Activated CD4-positive, alpha-beta memory T cell treated with anti-CD3 and anti-CD28 coated beads for 36 hours (primary cell): ENCODE results near the gene THOC6. TPM values are rescaled to one million over a fixed set of nuclear protein-coding genes. Genes with fewer than 3 reads are reported as not detected.

Source experiments
- CTCF ChIA-PET: fragments of 350-600 bp; sonication (Branson Sonifier 250); formaldehyde crosslinking; loops from one replicate; lab custom pipeline; 2021; ENCODE audit warnings: antibody characterized with exemption, inconsistent platforms; lab: Charles Lee
- POLR2A ChIA-PET: fragments of 350-600 bp; sonication (Branson Sonifier 250); formaldehyde crosslinking; loops from one replicate; lab custom pipeline; 2021; ENCODE audit warnings: antibody characterized with exemption; lab: Charles Lee
- DNase-seq: peaks from one replicate; pipeline ENCODE4 v3.0.0-alpha.2; 2020
- H3K27ac Mint-ChIP-seq: one replicate; pipeline ENCODE4 v1.8.0; 2021; ENCODE audit warnings: mixed read lengths
- H3K27me3 Mint-ChIP-seq: one replicate; pipeline ENCODE4 v1.8.0; 2021; ENCODE audit warnings: mixed read lengths
- H3K36me3 Mint-ChIP-seq: one replicate; pipeline ENCODE4 v1.8.0; 2021; ENCODE audit warnings: mixed read lengths
- H3K4me1 Mint-ChIP-seq: one replicate; pipeline ENCODE4 v1.8.0; 2021; ENCODE audit warnings: low read depth, mixed read lengths
- H3K4me3 Mint-ChIP-seq: one replicate; pipeline ENCODE4 v1.8.0; 2021; ENCODE audit warnings: mild to moderate bottlenecking, mixed read lengths
- H3K9me3 Mint-ChIP-seq: one replicate; pipeline ENCODE4 v1.8.0; 2021; ENCODE audit warnings: mixed read lengths
- intact Hi-C: fragments of 100-400 bp; cut with micrococcal nuclease; formaldehyde crosslinking; loops from one replicate; pipeline ENCODE4 v1.15.1; 2023
- total RNA-seq, 2 experiments: library from RNA; stranded (reverse); gene quantifications; one replicate each; pipeline ENCODE4 v1.2.3, GENCODE V29; 2021

Gene THOC6
- total RNA-seq: 10 to 100 TPM; 41.2 to 42.7 TPM

DNA sequence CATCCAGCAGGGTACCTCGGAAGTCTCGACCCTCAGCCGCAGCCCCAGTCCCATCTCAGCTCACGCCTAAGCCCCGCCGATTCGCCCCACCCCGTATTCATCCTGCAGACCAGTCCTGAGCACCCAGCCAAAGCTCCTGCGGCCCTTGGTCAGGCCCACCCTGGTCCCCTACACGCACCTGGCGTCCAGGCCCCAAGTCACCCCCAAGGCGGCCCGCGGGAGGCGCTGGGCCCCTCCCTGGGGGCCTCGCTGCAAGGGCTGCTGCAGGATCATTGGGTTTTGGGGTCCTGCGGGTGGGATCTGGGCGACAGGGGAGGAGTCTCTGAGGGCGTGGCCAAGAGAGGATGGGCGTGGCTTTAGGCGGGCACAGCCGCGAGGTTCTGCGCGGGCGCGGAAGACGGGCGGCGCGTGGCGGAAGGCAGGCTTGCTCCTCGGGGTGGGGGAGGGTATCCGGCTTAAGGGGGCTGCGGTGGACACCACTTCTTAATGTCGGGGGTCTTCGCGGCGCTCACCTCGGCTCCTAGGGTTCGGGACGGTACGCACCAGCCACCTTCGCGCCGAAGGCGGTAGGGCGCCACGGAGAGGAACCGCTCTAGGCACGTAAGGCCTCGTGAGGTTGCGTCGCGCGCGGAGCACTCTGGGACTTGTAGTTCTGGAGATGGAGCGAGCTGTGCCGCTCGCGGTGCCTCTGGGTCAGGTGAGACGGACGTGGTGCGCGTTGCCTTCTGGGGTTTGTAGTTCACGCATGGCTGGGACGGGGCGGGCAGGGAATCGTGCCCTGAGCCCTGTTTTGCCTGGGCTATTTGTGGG is at the start of gene THOC6, which contains the start of gene HCFC1R1:
TSS of gene THOC6 (plus strand) at position 367 of the 810 bp plus-strand sequence. CDS start at position 659, 292 bp downstream.
TSS of gene HCFC1R1 (minus strand) at position 274 of the 810 bp plus-strand sequence. CDS start at position 273, 1 bp downstream.
- peak within 1 kb of the TSS; percentile 96 for H3K27ac Mint-ChIP-seq
- peak; percentile 98 for DNase-seq
- peaks cover 10% of the 10 kb centered on the region for H3K36me3 Mint-ChIP-seq
- ChIA-PET POLR2A (interaction anchor here (0.9 kb wide), 1 partner anchor 111 kb away, joined by 4 read pairs; the partner anchor contains the start of gene ZNF213), CTCF (interaction anchor here (0.9 to 17.0 kb wide), 6 partner anchors 6 to 72 kb away, joined by 3 to 412 read pairs (median 3); partner anchors contain the start of gene CLDN9)
- peak within 1 kb of the TSS; percentile 91 for H3K4me3 Mint-ChIP-seq
- H3K4me1 Mint-ChIP-seq: peaks cover 45% of the 10 kb centered on the region
- H3K27me3 Mint-ChIP-seq: peaks cover under 1% of the 10 kb centered on the region
- intact Hi-C loops: loop anchor here (1.0 to 5.0 kb wide), 4 partner anchors 20 to 238 kb away; partner anchors contain the start of gene FLYWCH1
- H3K9me3 Mint-ChIP-seq: no peaks in the 10 kb centered on the region

DNA sequence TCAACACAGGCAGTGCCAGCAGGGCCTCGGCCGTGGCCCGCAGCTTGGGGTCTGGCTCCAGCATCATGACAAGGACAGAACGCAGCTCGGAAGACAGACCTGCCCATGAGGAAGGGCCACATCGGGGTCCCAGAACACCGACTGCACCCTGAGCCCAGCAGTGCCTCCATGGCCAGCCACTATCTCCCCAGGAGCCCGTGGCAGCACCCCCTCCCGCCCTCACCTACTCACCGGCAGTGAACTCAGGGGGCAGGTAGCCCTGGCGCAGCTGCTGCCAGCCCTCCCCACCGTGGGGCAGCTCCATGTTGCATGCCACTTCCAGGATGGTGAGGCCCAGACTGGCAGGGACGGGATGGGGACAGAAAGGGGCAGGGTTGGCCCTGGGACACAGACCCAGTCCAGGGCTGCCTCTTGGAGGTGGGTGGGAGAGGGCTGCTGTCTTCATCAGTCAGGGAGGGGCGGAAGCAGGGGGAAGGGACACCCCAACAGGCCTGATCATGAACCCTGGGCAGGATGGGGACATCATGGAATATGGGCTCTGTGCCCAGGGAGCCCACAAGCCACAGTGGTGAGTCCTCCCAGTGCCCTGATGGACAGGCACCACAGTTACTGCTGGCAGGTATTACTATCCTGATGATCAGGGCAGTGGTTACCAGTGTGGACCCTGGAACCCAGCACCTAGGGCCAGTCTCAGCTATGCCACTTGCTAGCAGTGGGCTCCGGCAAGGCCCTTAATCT is 49.3 kb upstream of the THOC6 start:
- no peak overlapping the region for H3K27ac Mint-ChIP-seq

DNA sequence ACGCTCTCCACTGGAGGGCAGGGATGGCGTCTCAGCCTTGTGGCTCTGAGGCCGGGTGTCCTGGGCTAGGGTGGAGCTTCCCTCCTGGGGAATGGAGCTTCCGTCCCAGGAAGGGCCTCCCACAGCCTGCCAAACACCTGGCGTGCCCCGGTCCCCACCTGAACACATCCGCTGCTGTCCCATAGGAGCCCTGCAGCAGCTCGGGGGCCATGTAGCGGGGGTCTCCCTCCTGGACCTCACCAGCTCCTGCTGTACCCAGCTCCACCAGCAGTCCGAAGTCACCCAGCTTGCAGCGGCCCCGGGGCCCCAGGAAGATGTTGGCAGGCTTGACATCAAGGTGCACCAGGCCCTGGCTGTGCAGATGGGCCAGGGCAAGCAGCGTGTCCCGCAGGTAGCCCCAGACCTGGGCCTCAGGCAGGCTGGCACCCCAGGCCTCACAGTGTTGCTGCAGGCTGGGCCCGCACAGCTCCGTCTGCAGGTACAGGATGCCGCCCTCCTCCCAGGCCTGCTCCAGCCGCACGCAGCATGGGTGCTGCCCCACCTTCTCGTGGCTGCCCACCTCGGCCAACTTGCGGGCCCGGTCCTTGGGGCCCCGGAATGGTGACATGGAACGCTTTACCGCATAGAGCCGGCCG is 48.6 kb upstream of the THOC6 start:
- POLR2A ChIA-PET: no interaction called here

More for the DNA sequence above, 49.3 kb upstream of the THOC6 start:
- peaks cover 18% of the 10 kb centered on the region for H3K4me1 Mint-ChIP-seq
- H3K4me3 Mint-ChIP-seq: no peak overlapping the region
- intact Hi-C loops: no loop called here
- peaks cover 46% of the 10 kb centered on the region for H3K36me3 Mint-ChIP-seq
- POLR2A ChIA-PET: interaction anchor here (0.7 kb wide), 1 partner anchor 234 kb away, joined by 3 read pairs; no protein-coding TSS in a partner anchor
- H3K27me3 Mint-ChIP-seq: no peaks in the 10 kb centered on the region
- CTCF ChIA-PET: interaction anchor here (0.7 to 1.0 kb wide), 2 partner anchors 54 to 57 kb away, joined by 3 read pairs; no protein-coding TSS in a partner anchor
- no peak for DNase-seq
- no peaks in the 10 kb centered on the region for H3K9me3 Mint-ChIP-seq

DNA sequence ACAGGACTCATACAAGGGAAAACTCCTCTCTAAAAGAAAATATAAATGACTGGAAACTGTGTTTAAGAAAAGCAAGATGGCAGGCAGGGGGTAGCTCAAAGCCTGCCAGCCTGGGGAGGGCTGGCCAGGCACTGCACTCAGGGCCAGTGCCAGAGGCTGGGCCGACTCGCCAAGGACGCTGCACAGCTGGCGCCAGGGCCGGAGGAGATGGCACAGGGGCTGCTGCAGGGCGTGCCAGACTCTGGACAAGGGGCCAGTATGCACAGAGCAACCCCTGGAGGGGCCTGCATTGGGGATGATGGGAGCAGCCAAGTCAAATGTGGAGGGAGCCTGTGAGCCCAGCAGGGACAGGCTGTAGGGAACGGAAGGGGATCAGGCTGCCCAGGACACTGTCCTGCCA is 47.6 kb upstream of the THOC6 start:
- H3K9me3 Mint-ChIP-seq: no peaks in the 10 kb centered on the region
- peaks cover 15% of the 10 kb centered on the region for H3K4me1 Mint-ChIP-seq
- H3K36me3 Mint-ChIP-seq: peaks cover 42% of the 10 kb centered on the region
- no peak overlapping the region for H3K27ac Mint-ChIP-seq
- H3K27me3 Mint-ChIP-seq: no peaks in the 10 kb centered on the region
- ChIA-PET POLR2A (no interaction called here), CTCF (no interaction called here)
- no peak overlapping the region for H3K4me3 Mint-ChIP-seq
- intact Hi-C loops: no loop called here
- no peak for DNase-seq

More for the DNA sequence above, 48.6 kb upstream of the THOC6 start:
- H3K27ac Mint-ChIP-seq: no peak overlapping the region
- peaks cover 49% of the 10 kb centered on the region for H3K36me3 Mint-ChIP-seq
- intact Hi-C loops: no loop called here
- no peak overlapping the region for H3K4me3 Mint-ChIP-seq
- peaks cover 21% of the 10 kb centered on the region for H3K4me1 Mint-ChIP-seq
- no peaks in the 10 kb centered on the region for H3K9me3 Mint-ChIP-seq
- DNase-seq: no peak
- CTCF ChIA-PET: interaction anchor here (1.0 kb wide), 1 partner anchor 53 kb away, joined by 3 read pairs; no protein-coding TSS in a partner anchor
- H3K27me3 Mint-ChIP-seq: no peaks in the 10 kb centered on the region

DNA sequence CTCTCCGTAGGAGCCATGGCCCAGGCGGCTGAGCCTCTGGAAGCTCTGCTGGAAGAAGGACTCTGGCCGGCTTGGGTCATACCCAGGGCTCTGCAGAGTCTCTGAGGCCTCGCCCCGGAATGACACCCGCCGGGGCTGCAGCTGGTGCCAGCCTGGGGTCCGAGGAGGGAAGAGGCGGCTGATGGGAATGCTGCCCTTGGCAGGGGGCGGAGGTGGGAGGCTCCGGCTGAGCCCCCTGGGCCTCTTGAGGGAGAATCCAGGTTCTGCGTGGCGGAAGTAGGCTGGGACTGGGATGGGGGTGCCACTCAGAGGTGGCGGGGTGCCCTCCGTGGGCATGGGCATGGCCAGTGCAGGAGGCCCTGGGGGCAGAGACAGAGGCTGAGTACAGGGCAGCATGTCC is 47.2 kb upstream of the THOC6 start:
- Mint-ChIP-seq H3K27ac (no peak overlapping the region), H3K36me3 (peaks cover 41% of the 10 kb centered on the region), H3K9me3 (no peaks in the 10 kb centered on the region), H3K4me1 (peaks cover 15% of the 10 kb centered on the region), H3K4me3 (no peak overlapping the region), H3K27me3 (no peaks in the 10 kb centered on the region)
- no peak for DNase-seq
- POLR2A ChIA-PET: no interaction called here
- CTCF ChIA-PET: no interaction called here
- intact Hi-C loops: no loop called here

DNA sequence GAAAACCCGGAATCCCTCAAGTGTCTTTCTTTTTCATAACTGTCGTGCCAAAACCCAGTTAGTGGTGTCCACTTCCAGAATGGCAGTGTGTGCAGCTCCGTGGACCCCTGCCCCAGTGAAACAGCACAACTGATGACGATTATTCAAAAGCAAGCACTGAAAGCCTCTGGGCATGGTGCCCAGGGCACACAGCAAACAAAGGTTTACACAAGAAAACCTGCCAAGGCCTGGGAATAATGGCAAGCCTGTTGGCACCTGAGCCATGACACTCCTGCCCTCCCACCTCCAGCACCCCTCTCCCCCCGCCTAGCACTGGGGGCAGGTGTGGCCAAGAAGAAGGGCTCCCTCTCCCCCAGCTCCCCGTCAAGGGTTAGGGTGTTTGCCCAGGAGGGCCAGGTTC is 46.4 kb upstream of the THOC6 start:
- H3K4me1 Mint-ChIP-seq: peaks cover 11% of the 10 kb centered on the region
- ChIA-PET POLR2A (no interaction called here), CTCF (interaction anchor here (1.4 to 2.0 kb wide), 2 partner anchors 8 to 14 kb away, joined by 4 to 11 read pairs; partner anchors contain the start of genes KREMEN2 and PAQR4)
- H3K9me3 Mint-ChIP-seq: no peaks in the 10 kb centered on the region
- peaks cover 35% of the 10 kb centered on the region for H3K36me3 Mint-ChIP-seq
- H3K27me3 Mint-ChIP-seq: no peaks in the 10 kb centered on the region
- no peak overlapping the region for H3K4me3 Mint-ChIP-seq
- H3K27ac Mint-ChIP-seq: no peak overlapping the region
- no peak for DNase-seq
- intact Hi-C loops: no loop called here

DNA sequence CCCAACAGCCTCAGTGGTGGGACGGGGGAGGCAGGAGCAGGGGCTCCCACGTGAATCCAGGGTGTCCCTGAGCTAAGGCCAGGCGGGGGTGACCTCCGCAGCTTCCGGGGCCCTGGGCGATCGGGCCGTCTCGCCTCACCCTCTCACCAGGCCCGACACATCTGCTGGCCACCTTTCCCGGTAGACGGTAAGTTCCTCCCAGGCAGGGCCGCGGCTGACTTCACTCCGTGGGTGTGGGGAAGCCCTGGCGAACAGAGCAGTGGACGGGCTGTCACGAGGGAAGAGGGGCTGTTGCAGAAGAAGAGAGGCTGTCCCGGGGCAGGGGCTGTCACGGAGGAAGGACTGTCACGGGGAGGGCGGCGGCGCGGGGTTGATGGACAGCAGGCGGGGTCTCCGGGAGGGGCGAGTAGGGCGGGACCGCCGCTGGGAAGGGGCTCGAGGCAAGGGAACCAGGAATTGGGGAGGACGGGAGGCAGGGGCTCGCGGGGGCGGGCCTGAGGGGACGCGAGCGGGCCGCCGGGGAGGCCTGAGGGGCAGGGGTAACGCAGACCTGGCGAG is 44.1 kb upstream of the THOC6 start:
- Mint-ChIP-seq H3K4me3 (peak overlapping the region; percentile 87), H3K36me3 (peaks cover 27% of the 10 kb centered on the region), H3K27ac (peak overlapping the region; percentile 56), H3K9me3 (no peaks in the 10 kb centered on the region), H3K4me1 (peaks cover 15% of the 10 kb centered on the region), H3K27me3 (no peaks in the 10 kb centered on the region)
- intact Hi-C loops: loop anchor here (1.0 to 5.0 kb wide), 2 partner anchors 10 to 72 kb away; partner anchors contain the start of gene PAQR4
- DNase-seq: peak; percentile 52
- ChIA-PET POLR2A (interaction anchor here (0.7 to 1.7 kb wide), 2 partner anchors 8 to 10 kb away, joined by 3 to 14 read pairs; partner anchors contain the start of gene PAQR4), CTCF (interaction anchor here (1.6 to 2.0 kb wide), 3 partner anchors 10 to 48 kb away, joined by 7 to 11 read pairs (median 7); partner anchors contain the start of gene PAQR4)

DNA sequence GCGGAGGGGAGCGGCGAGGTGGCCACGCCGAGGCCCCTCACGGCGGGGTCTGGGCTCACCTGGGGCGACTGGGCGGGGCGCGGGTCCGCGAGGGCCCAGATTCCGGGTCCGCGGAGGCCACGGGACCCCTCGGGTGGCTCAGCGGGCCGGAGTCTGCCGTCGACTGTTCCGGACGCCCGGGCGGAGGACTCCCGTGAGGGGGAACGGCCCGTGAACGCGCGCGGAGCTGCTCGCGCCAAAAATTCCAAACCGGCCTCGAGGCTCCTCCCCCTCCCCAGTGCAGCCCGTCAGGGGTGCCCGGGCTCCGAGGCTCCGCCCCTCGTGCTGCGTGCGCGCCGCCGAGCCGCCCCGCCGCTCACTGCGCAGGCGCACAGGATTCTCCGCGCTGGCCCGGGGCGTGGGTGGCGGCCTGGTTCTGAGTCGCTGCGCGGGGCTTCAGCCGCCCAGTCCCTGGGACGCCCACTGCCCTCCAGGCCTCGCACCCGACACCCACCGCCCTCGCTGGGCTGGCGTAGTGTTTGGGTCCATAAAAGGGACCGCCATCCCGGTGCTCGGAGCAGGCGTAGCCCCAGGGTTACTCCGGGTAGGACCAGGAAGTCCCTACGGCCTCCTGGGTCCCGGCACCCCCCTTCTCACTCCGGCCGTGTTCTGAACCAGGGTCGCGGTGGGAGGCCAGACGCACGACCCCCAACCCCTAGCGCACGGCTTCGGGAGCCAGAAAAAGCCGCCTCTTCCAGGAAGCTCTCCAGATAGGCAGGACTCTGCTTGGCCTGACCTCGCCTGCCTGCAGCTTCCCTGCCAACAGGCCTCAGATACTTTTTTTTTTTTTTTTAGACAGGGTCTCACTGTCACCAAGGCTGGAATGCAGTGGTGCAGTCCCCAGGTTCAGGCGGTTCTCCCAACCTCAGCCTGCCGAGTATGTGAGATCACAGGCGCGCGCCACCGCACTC is 43.3 kb upstream of the THOC6 start, which contains the start of gene PKMYT1:
TSS of gene PKMYT1 (minus strand) at position 220 of the 950 bp plus-strand sequence. CDS start 789 bp downstream, outside the sequence.
- H3K4me1 Mint-ChIP-seq: peaks cover 15% of the 10 kb centered on the region
- no peaks in the 10 kb centered on the region for H3K27me3 Mint-ChIP-seq
- H3K36me3 Mint-ChIP-seq: peaks cover 24% of the 10 kb centered on the region
- H3K9me3 Mint-ChIP-seq: no peaks in the 10 kb centered on the region
- intact Hi-C loops: loop anchor here (1.0 to 5.0 kb wide), 2 partner anchors 11 to 73 kb away; partner anchors contain the start of gene PAQR4
- peak within 1 kb of the TSS; percentile 81 for H3K27ac Mint-ChIP-seq
- POLR2A ChIA-PET: interaction anchor here (0.6 to 1.7 kb wide), 7 partner anchors 8 to 41 kb away, joined by 3 to 14 read pairs (median 3); partner anchors contain the start of gene PAQR4
- H3K4me3 Mint-ChIP-seq: peak within 1 kb of the TSS; percentile 87
- peak; percentile 96 for DNase-seq
- CTCF ChIA-PET: interaction anchor here (0.7 to 1.9 kb wide), 7 partner anchors 8 to 79 kb away, joined by 3 to 7 read pairs (median 3); no protein-coding TSS in a partner anchor

DNA sequence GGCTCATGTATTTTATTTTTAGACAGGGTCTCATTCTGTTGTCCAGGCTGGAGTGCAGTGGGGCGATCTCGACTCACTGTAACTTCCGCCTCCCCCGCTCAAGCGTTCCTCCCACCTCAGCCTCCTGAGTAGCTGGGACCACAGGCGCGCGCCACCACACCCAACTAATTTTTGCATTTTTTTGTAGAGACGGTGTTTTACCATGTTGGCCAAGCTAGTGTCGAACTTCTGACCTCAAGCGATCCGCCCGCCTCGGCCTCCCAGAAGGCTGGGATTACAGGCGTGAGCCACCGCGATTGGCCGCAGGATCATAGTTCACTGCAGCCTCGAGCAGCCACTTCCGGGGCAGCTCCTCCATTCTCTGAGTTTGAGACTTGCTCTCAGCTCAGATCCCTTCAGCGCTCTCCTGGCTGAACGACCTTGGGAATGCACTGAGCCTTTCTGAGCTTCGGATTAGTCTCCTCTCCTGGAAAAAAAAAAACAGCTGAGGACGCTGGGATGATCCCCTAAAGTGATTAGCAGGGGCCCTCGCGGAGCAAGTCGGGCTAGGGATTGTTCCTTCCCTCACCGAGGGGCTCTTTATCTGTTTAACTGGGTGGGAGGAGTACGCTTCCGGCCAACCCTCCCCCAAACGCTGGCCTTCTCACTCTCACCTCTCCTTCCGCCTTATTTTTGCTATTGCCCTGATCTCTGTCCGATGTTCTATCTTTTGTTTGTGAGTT is 42.5 kb upstream of the THOC6 start:
- peak overlapping the region; percentile 87 for H3K4me3 Mint-ChIP-seq
- POLR2A ChIA-PET: interaction anchor here (1.1 to 1.3 kb wide), 3 partner anchors 9 to 40 kb away, joined by 3 to 4 read pairs (median 3); no protein-coding TSS in a partner anchor
- intact Hi-C loops: loop anchor here (5.0 kb wide), 1 partner anchor 74 kb away; no protein-coding TSS in a partner anchor
- H3K36me3 Mint-ChIP-seq: peaks cover 18% of the 10 kb centered on the region
- H3K4me1 Mint-ChIP-seq: peaks cover 15% of the 10 kb centered on the region
- H3K27ac Mint-ChIP-seq: peak overlapping the region; percentile 81
- H3K27me3 Mint-ChIP-seq: no peaks in the 10 kb centered on the region
- DNase-seq: no peak
- CTCF ChIA-PET: interaction anchor here (0.8 to 1.9 kb wide), 6 partner anchors 9 to 79 kb away, joined by 3 to 7 read pairs (median 3); no protein-coding TSS in a partner anchor
- H3K9me3 Mint-ChIP-seq: no peaks in the 10 kb centered on the region
